Keratinocyte (primary cell): ENCODE data around the gene SFSWAP.

Source experiments
- EZH2 ChIP-seq: IDR thresholded peaks from one replicate; pipeline ENCODE4 v1.6.1; 2012; ENCODE audit warnings: inconsistent platforms, mild to moderate bottlenecking, low read length, moderate library complexity
- TF ChIP-seq, protein P1 (sequence below), 3 experiments: IDR thresholded peaks in 1 of 3; conservative IDR thresholded peaks in 1 of 3; optimal IDR thresholded peaks in 1 of 3; 2 replicates in 2 of 3; 3 replicates in 1 of 3; pipeline versions ENCODE3 to v1.5.1; 2011; ENCODE audit warnings: low read length in 3 of 3, mild to moderate bottlenecking in 3 of 3, moderate library complexity in 2 of 3, control low read depth in 1 of 3, inconsistent platforms in 1 of 3; ENCODE audit not compliant: insufficient read depth in 2 of 3; ENCODE audit errors: extremely low read depth in 1 of 3

DNA sequence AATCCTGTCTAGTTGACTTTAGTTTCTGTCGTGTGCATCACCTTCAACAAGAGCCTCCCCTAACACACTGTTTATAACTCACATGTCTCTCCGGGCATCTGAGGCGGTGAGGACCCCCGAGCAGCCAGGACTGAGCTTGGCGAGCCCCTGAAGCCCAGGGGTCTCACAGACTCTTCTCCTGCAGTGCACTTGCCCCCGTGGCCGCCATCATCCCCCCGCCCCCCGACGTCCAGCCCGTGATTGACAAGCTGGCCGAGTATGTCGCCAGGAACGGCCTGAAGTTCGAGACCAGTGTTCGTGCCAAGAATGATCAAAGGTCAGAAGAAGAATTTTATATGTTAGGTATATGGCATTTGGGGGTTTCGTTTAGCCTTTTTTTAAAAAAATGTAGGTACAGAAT, 43.3 kb downstream of the SFSWAP start:
- TF ChIP-seq, protein P1, sequence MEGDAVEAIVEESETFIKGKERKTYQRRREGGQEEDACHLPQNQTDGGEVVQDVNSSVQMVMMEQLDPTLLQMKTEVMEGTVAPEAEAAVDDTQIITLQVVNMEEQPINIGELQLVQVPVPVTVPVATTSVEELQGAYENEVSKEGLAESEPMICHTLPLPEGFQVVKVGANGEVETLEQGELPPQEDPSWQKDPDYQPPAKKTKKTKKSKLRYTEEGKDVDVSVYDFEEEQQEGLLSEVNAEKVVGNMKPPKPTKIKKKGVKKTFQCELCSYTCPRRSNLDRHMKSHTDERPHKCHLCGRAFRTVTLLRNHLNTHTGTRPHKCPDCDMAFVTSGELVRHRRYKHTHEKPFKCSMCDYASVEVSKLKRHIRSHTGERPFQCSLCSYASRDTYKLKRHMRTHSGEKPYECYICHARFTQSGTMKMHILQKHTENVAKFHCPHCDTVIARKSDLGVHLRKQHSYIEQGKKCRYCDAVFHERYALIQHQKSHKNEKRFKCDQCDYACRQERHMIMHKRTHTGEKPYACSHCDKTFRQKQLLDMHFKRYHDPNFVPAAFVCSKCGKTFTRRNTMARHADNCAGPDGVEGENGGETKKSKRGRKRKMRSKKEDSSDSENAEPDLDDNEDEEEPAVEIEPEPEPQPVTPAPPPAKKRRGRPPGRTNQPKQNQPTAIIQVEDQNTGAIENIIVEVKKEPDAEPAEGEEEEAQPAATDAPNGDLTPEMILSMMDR (optimal IDR thresholded peaks at IDR 0.05 in 1 of 3, IDR thresholded peaks at IDR 0.05 in 1 of 3, conservative IDR thresholded peaks at IDR 0.05 in 1 of 3; ENCODE audit: extremely low read depth in 1 of 3, insufficient read depth in 2 of 3, low read length in 3 of 3): no peak
- no peak for TF ChIP-seq EZH2
